ENCODE measurements around the gene CD47. TPM values are rescaled to one million over a fixed set of nuclear protein-coding genes. Genes with fewer than 3 reads are reported as not detected.

CD47 gene
- total and polyA plus RNA-seq, 12 donors = 17.9 to 76.3 (median 47.6) TPM

DNA sequence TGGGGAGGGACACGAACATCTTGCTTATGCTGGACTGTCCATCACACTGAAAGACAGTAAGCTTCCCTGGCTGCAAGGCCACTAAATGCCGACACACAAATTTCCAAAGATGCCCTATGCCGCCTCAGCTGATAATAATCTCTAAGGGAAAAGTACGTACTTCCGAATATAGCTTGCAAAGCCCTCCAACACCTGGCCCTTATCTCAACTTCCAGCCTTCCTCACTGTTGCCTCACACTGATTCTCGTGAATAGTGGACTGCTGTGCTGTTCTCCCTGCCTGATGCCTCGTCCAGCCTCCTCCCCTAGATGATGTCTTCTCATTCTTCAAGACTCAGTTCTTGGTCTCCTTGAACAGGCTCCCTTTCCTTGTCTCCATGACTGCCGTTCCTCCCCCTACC lies 72.3 kb downstream of the CD47 start:
- 51 to 55% methylated on average over 8 of the region's 8 CpGs for WGBS, 2 donors
- Histone ChIP-seq H3K4me1 (peaks cover 0 to 4% (median 0%) of the 10 kb centered on the region in 9 donors), H3K27ac (no peak overlapping the region), H3K27me3 (no peaks in the 10 kb centered on the region), H3K4me3 (no peak overlapping the region), H3K9me3 (no peaks in the 10 kb centered on the region), H3K36me3 (no peaks in the 10 kb centered on the region)
- TF ChIP-seq, protein P1, sequence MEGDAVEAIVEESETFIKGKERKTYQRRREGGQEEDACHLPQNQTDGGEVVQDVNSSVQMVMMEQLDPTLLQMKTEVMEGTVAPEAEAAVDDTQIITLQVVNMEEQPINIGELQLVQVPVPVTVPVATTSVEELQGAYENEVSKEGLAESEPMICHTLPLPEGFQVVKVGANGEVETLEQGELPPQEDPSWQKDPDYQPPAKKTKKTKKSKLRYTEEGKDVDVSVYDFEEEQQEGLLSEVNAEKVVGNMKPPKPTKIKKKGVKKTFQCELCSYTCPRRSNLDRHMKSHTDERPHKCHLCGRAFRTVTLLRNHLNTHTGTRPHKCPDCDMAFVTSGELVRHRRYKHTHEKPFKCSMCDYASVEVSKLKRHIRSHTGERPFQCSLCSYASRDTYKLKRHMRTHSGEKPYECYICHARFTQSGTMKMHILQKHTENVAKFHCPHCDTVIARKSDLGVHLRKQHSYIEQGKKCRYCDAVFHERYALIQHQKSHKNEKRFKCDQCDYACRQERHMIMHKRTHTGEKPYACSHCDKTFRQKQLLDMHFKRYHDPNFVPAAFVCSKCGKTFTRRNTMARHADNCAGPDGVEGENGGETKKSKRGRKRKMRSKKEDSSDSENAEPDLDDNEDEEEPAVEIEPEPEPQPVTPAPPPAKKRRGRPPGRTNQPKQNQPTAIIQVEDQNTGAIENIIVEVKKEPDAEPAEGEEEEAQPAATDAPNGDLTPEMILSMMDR (IDR thresholded peaks at IDR 0.05) = no peak
- intact Hi-C loops (cut with DNase I) = no loop called here
- DNase-seq (no peak), ATAC-seq (no peak)

GRCh38 chr3:108017587-108017986 lies 73.2 kb downstream of the CD47 start:
- DNase-seq = no peak

DNA sequence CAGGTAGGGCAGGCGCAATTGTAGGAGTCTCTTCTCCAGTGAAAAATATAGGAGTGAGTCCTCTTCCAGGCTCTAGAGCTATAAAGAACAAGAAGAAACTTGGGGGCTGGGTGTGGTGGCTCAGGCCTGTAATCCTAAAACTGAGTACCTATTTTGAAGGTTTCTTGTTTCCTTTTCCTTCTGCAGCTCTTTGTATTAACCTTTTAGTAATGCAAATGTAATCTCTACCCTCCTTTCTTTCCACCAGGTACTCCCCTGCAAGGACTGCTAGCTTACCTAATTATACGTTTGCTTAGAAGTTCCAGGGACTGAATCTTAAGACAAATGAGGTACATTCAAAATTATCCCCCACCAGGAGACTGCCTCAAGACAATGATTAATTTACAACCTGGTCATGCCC lies 75.9 kb downstream of the CD47 start:
- WGBS, 2 donors = 97 to 100% methylated on average over 2 of the region's 2 CpGs
- TF ChIP-seq, protein P1 (IDR thresholded peaks at IDR 0.05) = no peak
- intact Hi-C loops (cut with DNase I) = loop anchor here in 1 of 10 donors (5.0 kb wide), 1 partner anchor 47 kb away; no protein-coding TSS in a partner anchor
- Histone ChIP-seq H3K36me3 (no peaks in the 10 kb centered on the region), H3K27ac (no peak overlapping the region), H3K4me1 (no peaks in the 10 kb centered on the region), H3K4me3 (no peak overlapping the region), H3K9me3 (no peaks in the 10 kb centered on the region), H3K27me3 (no peaks in the 10 kb centered on the region)
- no peak for ATAC-seq
- no peak for DNase-seq

More at GRCh38 chr3:108017587-108017986, 73.2 kb downstream of the CD47 start:
- intact Hi-C loops (cut with DNase I) = no loop called here
- TF ChIP-seq, protein P1 (IDR thresholded peaks at IDR 0.05) = no peak
- Histone ChIP-seq H3K4me3 (no peak overlapping the region), H3K27me3 (no peaks in the 10 kb centered on the region), H3K36me3 (no peaks in the 10 kb centered on the region), H3K9me3 (no peaks in the 10 kb centered on the region), H3K27ac (no peak overlapping the region), H3K4me1 (peaks cover 0 to 4% (median 0%) of the 10 kb centered on the region in 9 donors)
- no peak for ATAC-seq
- WGBS, 2 donors = 82 to 94% methylated on average over 4 of the region's 4 CpGs

GRCh38 chr3:108013141-108014055 lies 77.4 kb downstream of the CD47 start:
- Histone ChIP-seq H3K4me1 (peaks cover 0 to 11% (median 0%) of the 10 kb centered on the region in 9 donors), H3K27me3 (no peaks in the 10 kb centered on the region), H3K36me3 (no peaks in the 10 kb centered on the region), H3K27ac (no peak overlapping the region), H3K4me3 (no peak overlapping the region), H3K9me3 (no peaks in the 10 kb centered on the region)
- intact Hi-C loops (cut with DNase I) = loop anchor here in 1 of 10 donors (5.0 kb wide), 1 partner anchor 49 kb away; no protein-coding TSS in a partner anchor
- TF ChIP-seq, protein P1 (IDR thresholded peaks at IDR 0.05) = no peak
- DNase-seq (no peak), ATAC-seq (no peak)
- WGBS, 2 donors = 85 to 90% methylated on average over 8 of the region's 8 CpGs
